Uterus (tissue), 4 donors: Measurements from ENCODE around the gene ZBTB3. TPM values are rescaled to one million over a fixed set of nuclear protein-coding genes. Genes with fewer than 3 reads are reported as not detected.
A peak's percentile ranks its signal among the peaks of the same experiment; 100 is the strongest.

ENCODE experiments used
- DNase-seq, 2 donors: peaks; one replicate each; pipeline ENCODE4 v3.0.0-alpha.2; 2019 to 2020
- H3K27ac ChIP-seq, 2 donors: fragments of 200-600 bp; sonication (generic); 1 replicate in 1 of 2; 2 replicates in 1 of 2; pipeline ENCODE4 v1.5.1; 2016 to 2018
- H3K27me3 ChIP-seq, 2 donors: fragments of 200-600 bp; sonication (generic); one replicate each; pipeline ENCODE4 v1.5.1; 2018 to 2019; ENCODE audit warnings: control low read depth in 1 of 2
- H3K36me3 ChIP-seq, 2 donors: fragments of 200-600 bp; sonication (generic); one replicate each; pipeline ENCODE4 v1.5.1; 2019; ENCODE audit warnings: control low read depth in 1 of 2
- H3K4me1 ChIP-seq, 2 donors: fragments of 200-600 bp; sonication (generic); one replicate each; pipeline ENCODE4 v1.5.1; 2018 to 2019; ENCODE audit warnings: control low read depth in 1 of 2
- H3K4me3 ChIP-seq, 2 donors: fragments of 200-600 bp; sonication (generic); 1 replicate in 1 of 2; 2 replicates in 1 of 2; pipeline ENCODE4 v1.5.1; 2018 to 2019; ENCODE audit warnings: mild to moderate bottlenecking in 1 of 2
- H3K9me3 ChIP-seq, 2 donors: fragments of 200-600 bp; sonication (generic); one replicate each; pipeline ENCODE4 v1.5.1; 2019; ENCODE audit warnings: control low read depth in 1 of 2
- POLR2A ChIP-seq, 2 donors: fragments of 450-650 bp; IDR thresholded peaks; one replicate each; pipeline ENCODE4 v1.6.1; 2016; ENCODE audit warnings: antibody characterized with exemption in 2 of 2, mild to moderate bottlenecking in 1 of 2, moderate library complexity in 1 of 2
- intact Hi-C: fragments of 100-400 bp; cut with DNase I; formaldehyde crosslinking; loops from one replicate; pipeline ENCODE4 v1.15.1; 2023; ENCODE audit warnings: low total_unique reads
- total RNA-seq, 4 donors: library from RNA; depleted of rRNA in 3 of 4; stranded (reverse); fragments of >200 nt in 3 of 4; gene quantifications; one replicate each; pipeline versions ENCODE4 v1.1.0 to v1.2.4, GENCODE V29; 2014 to 2023
- TF ChIP-seq, protein P1 (sequence below), 4 experiments: fragments of 200-600 bp in 2 of 4; fragments of 450-650 bp in 2 of 4; sonication (generic) in 2 of 4; IDR thresholded peaks; one replicate each; pipeline ENCODE4 v1.5.1; 2016 to 2019; ENCODE audit warnings: antibody characterized with exemption in 4 of 4, mild to moderate bottlenecking in 2 of 4, moderate library complexity in 1 of 4
- donor health status: DM: yes; HTN: yes; CAD: no.

ZBTB3 gene
- total RNA-seq, 4 donors from 2014 or later: 0.59 to 28.9 (median 18.3) TPM

- H3K4me3 ChIP-seq: peak overlapping the region; percentile 51 to 74
- H3K36me3 ChIP-seq: no peaks in the 10 kb centered on the region
- DNase-seq: no peak
Observed at GRCh38 chr11:62724171-62724570, 29.8 kb downstream of the ZBTB3 start.

GRCh38 chr11:62721994-62722393 is 32.0 kb downstream of the ZBTB3 start:
- intact Hi-C loops: no loop called here
- DNase-seq: no peak
- Histone ChIP-seq H3K27ac (no peak overlapping the region), H3K9me3 (no peaks in the 10 kb centered on the region), H3K27me3 (no peaks in the 10 kb centered on the region), H3K36me3 (no peaks in the 10 kb centered on the region), H3K4me3 (no peak overlapping the region), H3K4me1 (peaks cover 0 to 12% of the 10 kb centered on the region in 2 donors)
- TF ChIP-seq, protein P1, sequence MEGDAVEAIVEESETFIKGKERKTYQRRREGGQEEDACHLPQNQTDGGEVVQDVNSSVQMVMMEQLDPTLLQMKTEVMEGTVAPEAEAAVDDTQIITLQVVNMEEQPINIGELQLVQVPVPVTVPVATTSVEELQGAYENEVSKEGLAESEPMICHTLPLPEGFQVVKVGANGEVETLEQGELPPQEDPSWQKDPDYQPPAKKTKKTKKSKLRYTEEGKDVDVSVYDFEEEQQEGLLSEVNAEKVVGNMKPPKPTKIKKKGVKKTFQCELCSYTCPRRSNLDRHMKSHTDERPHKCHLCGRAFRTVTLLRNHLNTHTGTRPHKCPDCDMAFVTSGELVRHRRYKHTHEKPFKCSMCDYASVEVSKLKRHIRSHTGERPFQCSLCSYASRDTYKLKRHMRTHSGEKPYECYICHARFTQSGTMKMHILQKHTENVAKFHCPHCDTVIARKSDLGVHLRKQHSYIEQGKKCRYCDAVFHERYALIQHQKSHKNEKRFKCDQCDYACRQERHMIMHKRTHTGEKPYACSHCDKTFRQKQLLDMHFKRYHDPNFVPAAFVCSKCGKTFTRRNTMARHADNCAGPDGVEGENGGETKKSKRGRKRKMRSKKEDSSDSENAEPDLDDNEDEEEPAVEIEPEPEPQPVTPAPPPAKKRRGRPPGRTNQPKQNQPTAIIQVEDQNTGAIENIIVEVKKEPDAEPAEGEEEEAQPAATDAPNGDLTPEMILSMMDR (IDR thresholded peaks at IDR 0.05): no peak
- no peak for TF ChIP-seq POLR2A (IDR thresholded peaks at IDR 0.05)

More at GRCh38 chr11:62724171-62724570, 29.8 kb downstream of the ZBTB3 start:
- Histone ChIP-seq H3K4me1 (peaks cover 0 to 12% of the 10 kb centered on the region in 2 donors), H3K9me3 (no peaks in the 10 kb centered on the region), H3K27me3 (no peaks in the 10 kb centered on the region), H3K27ac (peak overlapping the region in 1 of 2 donors; percentile 87)
- TF ChIP-seq, protein P1 (IDR thresholded peaks at IDR 0.05): no peak
- no peak for TF ChIP-seq POLR2A (IDR thresholded peaks at IDR 0.05)
- intact Hi-C loops: no loop called here

DNA sequence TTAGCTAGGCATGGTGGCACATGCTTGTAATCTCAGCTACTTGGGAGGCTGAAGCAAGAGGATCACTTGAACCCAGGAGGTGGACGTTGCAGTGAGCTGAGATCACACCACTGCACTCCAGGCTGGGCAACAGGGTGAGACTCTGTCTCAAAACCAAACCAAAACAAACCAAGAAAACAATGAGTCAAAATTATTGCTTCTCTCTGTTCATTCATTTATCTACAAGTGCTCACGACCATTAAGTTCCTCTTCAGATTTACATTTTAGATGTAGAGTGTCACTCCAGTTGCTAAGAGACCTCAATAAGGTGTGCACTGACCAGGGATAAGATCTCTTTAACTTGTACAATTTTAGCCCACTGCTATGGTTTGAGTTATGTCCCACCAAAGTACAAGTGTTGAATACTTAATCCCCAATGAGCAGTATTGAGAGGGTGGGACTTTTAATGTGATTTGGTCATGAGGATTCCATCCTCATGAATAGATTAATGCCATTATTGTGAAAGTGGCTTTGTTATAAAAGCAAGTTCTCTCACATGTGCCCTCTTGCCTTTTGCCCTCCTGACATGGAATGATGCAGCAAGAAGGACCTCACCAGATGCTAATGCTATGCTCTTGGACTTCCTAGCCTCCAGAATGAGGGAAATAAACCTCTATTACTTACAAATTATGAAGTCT is 34.5 kb downstream of the ZBTB3 start:
- Histone ChIP-seq H3K9me3 (no peaks in the 10 kb centered on the region), H3K36me3 (no peaks in the 10 kb centered on the region), H3K27me3 (no peaks in the 10 kb centered on the region), H3K4me3 (no peak overlapping the region), H3K27ac (no peak overlapping the region), H3K4me1 (no peaks in the 10 kb centered on the region)
- no peak for DNase-seq
- intact Hi-C loops: no loop called here
- TF ChIP-seq POLR2A (IDR thresholded peaks at IDR 0.05): no peak
- TF ChIP-seq, protein P1 (IDR thresholded peaks at IDR 0.05): no peak

- TF ChIP-seq POLR2A (IDR thresholded peaks at IDR 0.05): no peak
- TF ChIP-seq, protein P1 (IDR thresholded peaks at IDR 0.05): no peak
- intact Hi-C loops: no loop called here
- no peak overlapping the region for H3K4me3 ChIP-seq
- no peaks in the 10 kb centered on the region for H3K27me3 ChIP-seq
- no peak overlapping the region for H3K27ac ChIP-seq
- H3K36me3 ChIP-seq: no peaks in the 10 kb centered on the region
- DNase-seq: no peak
- no peaks in the 10 kb centered on the region for H3K9me3 ChIP-seq
- H3K4me1 ChIP-seq: no peaks in the 10 kb centered on the region
Observed at GRCh38 chr11:62716816-62717215, 37.1 kb downstream of the ZBTB3 start.

DNA sequence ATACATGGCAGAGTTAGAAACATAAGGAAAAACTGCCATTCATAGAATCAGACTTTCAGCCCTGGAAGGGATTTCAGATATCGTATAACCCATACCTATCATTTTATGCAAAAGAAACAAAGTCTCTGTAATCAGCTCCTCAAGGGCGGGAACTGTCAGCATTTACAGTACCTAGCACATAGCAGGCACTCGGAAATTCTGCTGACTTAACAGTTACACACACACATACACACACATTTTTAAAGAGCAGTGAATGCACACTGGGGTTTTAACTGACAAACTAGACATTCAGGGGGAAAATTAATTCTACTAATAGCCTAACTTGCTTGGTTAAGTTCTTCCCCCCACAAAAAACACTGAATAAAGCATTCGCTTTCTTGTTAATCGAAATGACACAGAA is 37.8 kb downstream of the ZBTB3 start:
- no peak for DNase-seq
- H3K36me3 ChIP-seq: no peaks in the 10 kb centered on the region
- H3K27me3 ChIP-seq: no peaks in the 10 kb centered on the region
- TF ChIP-seq, protein P1 (IDR thresholded peaks at IDR 0.05): no peak
- TF ChIP-seq POLR2A (IDR thresholded peaks at IDR 0.05): no peak
- H3K4me3 ChIP-seq: no peak overlapping the region
- H3K4me1 ChIP-seq: no peaks in the 10 kb centered on the region
- no peak overlapping the region for H3K27ac ChIP-seq
- intact Hi-C loops: no loop called here
- H3K9me3 ChIP-seq: no peaks in the 10 kb centered on the region
